HL-60/S4 (cell line): ENCODE results near the gene BMERB1.
"Not testable (repeated sequence)": the region's sequence is repeated elsewhere in the genome, so short reads cannot be mapped to it uniquely, and the experiment has no call there.

ENCODE experiments used
- in situ Hi-C: fragments of 300-500 bp; cut with MboI; formaldehyde crosslinking; loops from 2 replicates; pipeline ENCODE4 v1.14.3; 2022; ENCODE audit warnings: low sequenced_read_pairs

BMERB1 gene

GRCh38 chr16:15422222-15422621 lies 12.2 kb upstream of the BMERB1 start:
- in situ Hi-C loops = no loop called here

- in situ Hi-C loops = no loop called here
Measured at GRCh38 chr16:15425861-15426260, 8.5 kb upstream of the BMERB1 start.

- in situ Hi-C loops = no loop called here
Measured at GRCh38 chr16:15426796-15427195, 7.6 kb upstream of the BMERB1 start.

GRCh38 chr16:15427648-15428239 lies 6.6 kb upstream of the BMERB1 start:
- in situ Hi-C loops = no loop called here

GRCh38 chr16:15430884-15431283 lies 3.5 kb upstream of the BMERB1 start:
- in situ Hi-C loops = not testable (repeated sequence)

- in situ Hi-C loops = no loop called here
Measured at GRCh38 chr16:15434079-15434424, 336 bp upstream of the BMERB1 start.

- in situ Hi-C loops = no loop called here
Measured at GRCh38 chr16:15435216-15435864, 952 bp downstream of the BMERB1 start.

GRCh38 chr16:15439102-15439501 lies 4.7 kb downstream of the BMERB1 start:
- in situ Hi-C loops = no loop called here

- in situ Hi-C loops = no loop called here
Measured at GRCh38 chr16:15439521-15439920, 5.1 kb downstream of the BMERB1 start.

GRCh38 chr16:15440852-15441251 lies 6.5 kb downstream of the BMERB1 start:
- in situ Hi-C loops = no loop called here

GRCh38 chr16:15442140-15442539 lies 7.8 kb downstream of the BMERB1 start:
- in situ Hi-C loops = not testable (repeated sequence)

GRCh38 chr16:15443753-15444152 lies 9.4 kb downstream of the BMERB1 start:
- in situ Hi-C loops = no loop called here

GRCh38 chr16:15444264-15444663 lies 9.9 kb downstream of the BMERB1 start:
- in situ Hi-C loops = no loop called here

- in situ Hi-C loops = no loop called here
Measured at GRCh38 chr16:15445450-15445849, 11.1 kb downstream of the BMERB1 start.

GRCh38 chr16:15446901-15447300 lies 12.5 kb downstream of the BMERB1 start:
- in situ Hi-C loops = no loop called here

GRCh38 chr16:15450624-15451023 lies 16.2 kb downstream of the BMERB1 start:
- in situ Hi-C loops = no loop called here

- in situ Hi-C loops = no loop called here
Measured at GRCh38 chr16:15451098-15451731, 16.8 kb downstream of the BMERB1 start.

- in situ Hi-C loops = no loop called here
Measured at GRCh38 chr16:15452246-15452855, 18.0 kb downstream of the BMERB1 start.

GRCh38 chr16:15453296-15453695 lies 18.9 kb downstream of the BMERB1 start:
- in situ Hi-C loops = not testable (repeated sequence)

- in situ Hi-C loops = not testable (repeated sequence)
Measured at GRCh38 chr16:15454933-15455332, 20.5 kb downstream of the BMERB1 start.

- in situ Hi-C loops = no loop called here
Measured at GRCh38 chr16:15457400-15457799, 23.0 kb downstream of the BMERB1 start.

- in situ Hi-C loops = no loop called here
Measured at GRCh38 chr16:15457958-15458357, 23.6 kb downstream of the BMERB1 start.
